ENCODE results near the gene RECQL5.

DNA sequence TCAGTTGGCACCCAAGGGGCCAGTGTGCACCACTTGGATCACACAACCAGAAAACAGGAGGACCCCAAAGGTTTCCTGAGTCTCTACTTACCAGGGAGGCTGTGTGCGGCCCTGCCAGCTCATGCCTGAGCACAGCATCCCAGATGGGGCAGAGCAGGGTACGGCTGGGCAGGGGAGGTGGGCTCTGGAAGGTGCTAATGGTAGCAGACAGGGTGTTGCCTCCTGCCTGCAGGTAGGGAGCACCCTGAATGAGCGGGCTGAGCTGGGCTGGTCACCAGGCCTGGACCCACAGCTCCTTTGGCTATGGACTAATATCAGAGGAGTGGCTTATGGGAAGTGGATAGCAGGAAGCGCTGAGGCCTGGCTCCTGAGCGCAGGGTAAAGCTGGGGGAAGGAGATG is 14.6 kb downstream of the RECQL5 start:
- TF ChIP-seq, protein P1, sequence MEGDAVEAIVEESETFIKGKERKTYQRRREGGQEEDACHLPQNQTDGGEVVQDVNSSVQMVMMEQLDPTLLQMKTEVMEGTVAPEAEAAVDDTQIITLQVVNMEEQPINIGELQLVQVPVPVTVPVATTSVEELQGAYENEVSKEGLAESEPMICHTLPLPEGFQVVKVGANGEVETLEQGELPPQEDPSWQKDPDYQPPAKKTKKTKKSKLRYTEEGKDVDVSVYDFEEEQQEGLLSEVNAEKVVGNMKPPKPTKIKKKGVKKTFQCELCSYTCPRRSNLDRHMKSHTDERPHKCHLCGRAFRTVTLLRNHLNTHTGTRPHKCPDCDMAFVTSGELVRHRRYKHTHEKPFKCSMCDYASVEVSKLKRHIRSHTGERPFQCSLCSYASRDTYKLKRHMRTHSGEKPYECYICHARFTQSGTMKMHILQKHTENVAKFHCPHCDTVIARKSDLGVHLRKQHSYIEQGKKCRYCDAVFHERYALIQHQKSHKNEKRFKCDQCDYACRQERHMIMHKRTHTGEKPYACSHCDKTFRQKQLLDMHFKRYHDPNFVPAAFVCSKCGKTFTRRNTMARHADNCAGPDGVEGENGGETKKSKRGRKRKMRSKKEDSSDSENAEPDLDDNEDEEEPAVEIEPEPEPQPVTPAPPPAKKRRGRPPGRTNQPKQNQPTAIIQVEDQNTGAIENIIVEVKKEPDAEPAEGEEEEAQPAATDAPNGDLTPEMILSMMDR (IDR thresholded peaks at IDR 0.05): no peak
- no peak for TF ChIP-seq ZFX (IDR thresholded peaks at IDR 0.05; ENCODE audit: borderline replicate concordance)
